Liver (tissue), 9 donors: ENCODE measurements around the gene AOPEP. TPM values are rescaled to one million over a fixed set of nuclear protein-coding genes. Genes with fewer than 3 reads are reported as not detected.

Source experiments
- DNase-seq: peaks from one replicate; pipeline ENCODE4 v3.0.0-alpha.2; 2017; ENCODE audit warnings: low spot score
- H3K27ac ChIP-seq, 2 donors: one replicate each; pipeline ENCODE4 v1.7.0; 2013; ENCODE audit warnings: inconsistent platforms in 2 of 2, low read length in 2 of 2, control low read depth in 1 of 2, low read depth in 1 of 2, mild to moderate bottlenecking in 1 of 2
- H3K27me3 ChIP-seq, 4 donors: one replicate each; pipeline versions ENCODE4 v1.6.1 to v1.7.0; 2013; ENCODE audit warnings: low read length in 3 of 4, inconsistent platforms in 1 of 4, mild to moderate bottlenecking in 1 of 4, moderate library complexity in 1 of 4; ENCODE audit not compliant: control insufficient read depth in 4 of 4, insufficient read depth in 4 of 4
- H3K36me3 ChIP-seq, 4 donors: one replicate each; pipeline versions ENCODE4 v1.6.1 to v1.7.0; 2013; ENCODE audit warnings: low read length in 3 of 4, mild to moderate bottlenecking in 3 of 4, low read depth in 1 of 4, moderate library complexity in 1 of 4; ENCODE audit not compliant: control insufficient read depth in 4 of 4, insufficient read depth in 3 of 4
- H3K4me1 ChIP-seq, 4 donors: one replicate each; pipeline versions ENCODE4 v1.6.1 to v1.7.0; 2013; ENCODE audit warnings: low read length in 3 of 4, mild to moderate bottlenecking in 3 of 4, moderate library complexity in 1 of 4; ENCODE audit not compliant: control insufficient read depth in 4 of 4, insufficient read depth in 4 of 4
- H3K4me3 ChIP-seq, 3 donors: one replicate each; pipeline versions ENCODE4 v1.6.1 to v1.7.0; 2013; ENCODE audit warnings: low read length in 3 of 3, control low read depth in 1 of 3, low read depth in 1 of 3, mild to moderate bottlenecking in 1 of 3
- H3K9ac ChIP-seq, 2 donors: one replicate each; pipeline ENCODE4 v1.7.0; 2013; ENCODE audit warnings: low read length in 2 of 2, mild to moderate bottlenecking in 2 of 2, moderate library complexity in 2 of 2, control low read depth in 1 of 2, low read depth in 1 of 2
- H3K9me3 ChIP-seq, 4 donors: one replicate each; pipeline versions ENCODE4 v1.6.1 to v1.7.0; 2013; ENCODE audit warnings: low read length in 3 of 4; ENCODE audit not compliant: control insufficient read depth in 4 of 4
- CTCF ChIP-seq: fragments of 150-350 bp; IDR thresholded peaks from 2 replicates; pipeline ENCODE4 v1.5.1; 2017; ENCODE audit warnings: improper control_type of control experiment, low read depth, low read length; ENCODE audit not compliant: missing input control
- EGR1 ChIP-seq, 2 donors: IDR thresholded peaks; 2 replicates each; pipeline ENCODE4 v1.6.1; 2016 to 2018; ENCODE audit warnings: antibody characterized with exemption in 2 of 2, low read depth in 2 of 2
- FOXA1 ChIP-seq: IDR thresholded peaks from 2 replicates; pipeline ENCODE4 v1.6.1; 2016; ENCODE audit warnings: antibody characterized with exemption
- FOXA2 ChIP-seq: IDR thresholded peaks from 2 replicates; pipeline ENCODE4 v1.6.1; 2016; ENCODE audit warnings: antibody characterized with exemption
- GABPA ChIP-seq, 2 donors: IDR thresholded peaks in 1 of 2; conservative IDR thresholded peaks in 1 of 2; 2 replicates each; pipeline ENCODE4 v1.6.1; 2016; ENCODE audit warnings: antibody characterized with exemption in 2 of 2, mild to moderate bottlenecking in 1 of 2, moderate library complexity in 1 of 2
- HNF4A ChIP-seq, 2 donors: conservative IDR thresholded peaks; 2 replicates each; pipeline ENCODE4 v1.6.1; 2016; ENCODE audit warnings: antibody characterized with exemption in 2 of 2, mild to moderate bottlenecking in 2 of 2
- HNF4G ChIP-seq: IDR thresholded peaks from 2 replicates; pipeline ENCODE4 v1.6.1; 2016; ENCODE audit warnings: antibody characterized with exemption
- JUND ChIP-seq, 2 donors: IDR thresholded peaks; 2 replicates each; pipeline ENCODE4 v1.6.1; 2016; ENCODE audit warnings: antibody characterized with exemption in 2 of 2
- MAX ChIP-seq: IDR thresholded peaks from 2 replicates; pipeline ENCODE4 v1.6.1; 2016; ENCODE audit warnings: antibody characterized with exemption
- NR2F2 ChIP-seq: IDR thresholded peaks from 2 replicates; pipeline ENCODE4 v1.6.1; 2016; ENCODE audit warnings: antibody characterized with exemption
- RAD21 ChIP-seq, 2 donors: IDR thresholded peaks; 2 replicates each; pipeline ENCODE4 v1.6.1; 2016; ENCODE audit warnings: antibody characterized with exemption in 2 of 2, mild to moderate bottlenecking in 2 of 2
- REST ChIP-seq: IDR thresholded peaks from 2 replicates; pipeline ENCODE4 v1.6.1; 2016; ENCODE audit warnings: antibody characterized with exemption, mild to moderate bottlenecking
- RXRA ChIP-seq, 2 donors: IDR thresholded peaks; 2 replicates each; pipeline ENCODE4 v1.6.1; 2017 to 2018; ENCODE audit warnings: antibody characterized with exemption in 2 of 2, mild to moderate bottlenecking in 1 of 2
- SP1 ChIP-seq: IDR thresholded peaks from 2 replicates; pipeline ENCODE4 v1.6.1; 2018; ENCODE audit warnings: antibody characterized with exemption, mild to moderate bottlenecking
- TAF1 ChIP-seq: conservative IDR thresholded peaks from 2 replicates; pipeline ENCODE4 v1.6.1; 2016; ENCODE audit warnings: antibody characterized with exemption, mild to moderate bottlenecking
- YY1 ChIP-seq: IDR thresholded peaks from 2 replicates; pipeline ENCODE4 v1.6.1; 2016; ENCODE audit warnings: antibody characterized with exemption, mild to moderate bottlenecking
- ZBTB33 ChIP-seq: IDR thresholded peaks from 2 replicates; pipeline ENCODE4 v1.6.1; 2016; ENCODE audit warnings: antibody characterized with exemption
- WGBS: extraction: QIAGEN DNeasy Blood & Tissue Kit; methylation state at CpG from one replicate; pipeline ENCODE4 v1.1.7; 2013; 5-methylcytosine and 5-hydroxymethylcytosine counted together
- polyA plus RNA-seq, 2 donors: library from polyadenylated mRNA; stranded (reverse) in 1 of 2; unstranded in 1 of 2; fragments of 200-250 nt in 1 of 2; fragments of >200 nt in 1 of 2; fragmentation: Nextera tagmentation in 1 of 2; extraction: Ambion mirVana in 1 of 2; gene quantifications; one replicate each; pipeline versions ENCODE4 v1.2.1 to v1.2.3, GENCODE V29; 2013 to 2015
- total RNA-seq, 2 donors: library from RNA; depleted of rRNA; stranded (reverse); fragments of >200 nt; gene quantifications; one replicate each; pipeline ENCODE4 v1.2.3, GENCODE V29; 2014
- TF ChIP-seq, protein P1 (sequence below): IDR thresholded peaks from 2 replicates; pipeline ENCODE4 v1.6.1; 2016; ENCODE audit warnings: antibody characterized with exemption
- donor health status: healthy.
- donor health status: healthy.
- donor health status: healthy.
- donor health status: healthy.
- donor health status: healthy.

AOPEP gene
- total and polyA plus RNA-seq, 4 donors = 22.2 to 77.1 (median 34.8) TPM

DNA sequence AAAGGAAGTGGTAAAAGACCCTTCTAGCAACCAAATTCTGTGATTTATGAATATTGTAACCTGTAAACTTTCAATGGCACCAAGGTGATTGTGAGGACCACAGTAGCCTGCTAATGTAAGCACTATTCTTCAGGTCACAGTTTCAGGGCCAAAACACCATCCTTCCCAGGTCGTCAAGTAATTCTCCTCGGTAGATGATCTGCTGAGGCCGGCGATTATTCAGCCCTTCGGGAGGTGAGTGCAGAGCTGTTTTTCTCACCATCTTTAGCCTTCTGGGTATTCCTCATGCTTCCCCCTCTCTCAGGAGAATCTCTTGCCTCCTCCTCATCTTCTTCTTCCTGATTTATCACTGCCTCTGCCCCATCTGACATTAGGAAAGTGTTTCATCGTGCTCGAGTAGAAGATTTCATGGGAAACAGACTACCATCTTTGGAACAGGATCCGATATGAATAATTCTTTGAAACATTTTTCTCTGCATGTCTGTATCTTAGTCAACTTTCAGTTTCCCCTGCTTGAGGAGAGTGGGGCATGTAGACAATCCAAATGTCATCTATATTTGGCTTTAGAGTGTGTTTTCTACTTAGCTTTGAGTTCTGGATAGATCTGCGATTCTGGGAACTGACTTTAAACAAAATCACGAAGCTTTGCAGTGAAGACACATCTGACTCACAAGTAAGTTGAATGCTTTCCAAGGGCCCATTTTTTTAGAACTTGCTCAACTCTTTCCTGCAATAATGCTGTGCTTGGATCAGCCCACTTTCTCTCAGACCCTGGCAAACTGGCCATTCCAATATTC lies 173.9 kb downstream of the AOPEP start:
- no peak for DNase-seq
- peaks cover 5 to 11% (median 6%) of the 10 kb centered on the region in 4 donors for H3K4me1 ChIP-seq
- H3K36me3 ChIP-seq = no peaks in the 10 kb centered on the region
- WGBS = 64% methylated on average over 10 of the region's 10 CpGs
- H3K9ac ChIP-seq = peak overlapping the region; percentile 35 to 58
- H3K9me3 ChIP-seq = no peaks in the 10 kb centered on the region
- H3K4me3 ChIP-seq = peak overlapping the region in 1 of 3 donors; percentile 14
- peak overlapping the region; percentile 53 to 87 for H3K27ac ChIP-seq
- no peak for TF ChIP-seq EGR1 (IDR thresholded peaks at IDR 0.05; ENCODE audit: low read depth in 2 of 2)
- peak in 1 of 2 donors; percentile 53 for TF ChIP-seq RXRA (IDR thresholded peaks at IDR 0.05)
- TF ChIP-seq, protein P1, sequence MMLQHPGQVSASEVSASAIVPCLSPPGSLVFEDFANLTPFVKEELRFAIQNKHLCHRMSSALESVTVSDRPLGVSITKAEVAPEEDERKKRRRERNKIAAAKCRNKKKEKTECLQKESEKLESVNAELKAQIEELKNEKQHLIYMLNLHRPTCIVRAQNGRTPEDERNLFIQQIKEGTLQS = no peak
- peak; percentile 36 for TF ChIP-seq NR2F2
- TF ChIP-seq HNF4A (conservative IDR thresholded peaks at IDR 0.05) = peak; percentile 28 to 39
- TF ChIP-seq REST = no peak
- TF ChIP-seq JUND (IDR thresholded peaks at IDR 0.05) = peak; percentile 47 to 76
- peak; percentile 31 to 59 for TF ChIP-seq RAD21 (IDR thresholded peaks at IDR 0.05)
- no peak for TF ChIP-seq GABPA (IDR thresholded peaks at IDR 0.05 in 1 of 2, conservative IDR thresholded peaks at IDR 0.05 in 1 of 2)
- peak; percentile 21 for TF ChIP-seq HNF4G
- TF ChIP-seq YY1 = peak; percentile 74
- TF ChIP-seq MAX = no peak
- no peaks in the 10 kb centered on the region for H3K27me3 ChIP-seq

DNA sequence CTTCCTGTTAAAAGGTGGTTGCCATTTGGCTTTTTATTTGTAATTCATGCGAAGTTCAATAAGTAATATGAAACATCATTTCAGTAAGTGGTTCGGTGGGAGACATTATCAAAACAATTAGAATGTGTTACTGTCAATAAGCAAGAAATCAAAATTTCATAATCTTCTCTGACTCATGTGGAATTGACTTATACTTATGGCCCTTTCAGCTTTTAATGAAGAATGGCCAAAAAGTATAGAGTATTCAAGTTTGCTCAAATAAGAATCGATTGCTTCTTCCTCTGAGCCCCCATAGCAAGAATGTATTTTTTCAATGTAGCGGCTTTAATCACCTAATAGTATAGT lies 174.5 kb downstream of the AOPEP start:
- 59% methylated on average over 4 of the region's 4 CpGs for WGBS
- Histone ChIP-seq H3K27me3 (no peaks in the 10 kb centered on the region), H3K9ac (no peak overlapping the region), H3K36me3 (no peaks in the 10 kb centered on the region), H3K9me3 (no peaks in the 10 kb centered on the region), H3K4me1 (peaks cover 5 to 11% (median 6%) of the 10 kb centered on the region in 4 donors), H3K4me3 (no peak overlapping the region), H3K27ac (peak overlapping the region; percentile 53 to 87)
- no peak for TF ChIP-seq GABPA (IDR thresholded peaks at IDR 0.05 in 1 of 2, conservative IDR thresholded peaks at IDR 0.05 in 1 of 2)
- TF ChIP-seq TAF1 = no peak
- no peak for TF ChIP-seq JUND (IDR thresholded peaks at IDR 0.05)
- TF ChIP-seq FOXA2 = no peak
- DNase-seq = no peak

DNA sequence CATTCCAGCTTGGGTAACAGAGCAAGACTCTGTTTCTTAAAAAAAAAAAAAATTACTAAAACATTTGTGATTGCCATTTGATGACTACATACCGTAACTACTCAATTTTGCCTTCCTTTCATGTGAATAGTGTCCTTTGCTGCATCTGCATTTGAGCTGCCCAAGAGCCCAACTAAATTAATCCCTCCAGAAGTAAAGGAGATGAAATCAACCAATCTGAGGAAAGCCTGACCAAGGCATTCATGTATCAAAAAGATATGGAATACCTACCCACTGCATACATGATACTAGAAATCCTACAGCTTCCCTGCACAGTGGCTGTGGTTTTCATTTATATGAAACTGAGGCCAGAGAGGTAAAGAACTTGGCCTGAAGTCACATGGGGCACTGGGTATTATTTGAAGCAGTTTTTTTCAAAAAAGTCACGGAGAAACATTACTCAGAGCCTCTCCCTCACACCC lies 177.5 kb downstream of the AOPEP start:
- 96% methylated on average over 2 of the region's 2 CpGs for WGBS
- Histone ChIP-seq H3K9me3 (no peaks in the 10 kb centered on the region), H3K27me3 (no peaks in the 10 kb centered on the region), H3K27ac (no peak overlapping the region), H3K9ac (no peak overlapping the region), H3K4me3 (no peak overlapping the region), H3K4me1 (peaks cover 5 to 9% (median 6%) of the 10 kb centered on the region in 4 donors), H3K36me3 (no peaks in the 10 kb centered on the region)
- no peak for DNase-seq
- TF ChIP-seq SP1 (no peak), TAF1 (no peak), JUND (IDR thresholded peaks at IDR 0.05) (no peak), GABPA (IDR thresholded peaks at IDR 0.05 in 1 of 2, conservative IDR thresholded peaks at IDR 0.05 in 1 of 2) (no peak), CTCF (no peak), MAX (no peak), FOXA2 (no peak), HNF4G (no peak), RAD21 (IDR thresholded peaks at IDR 0.05) (no peak), FOXA1 (no peak), YY1 (no peak), ZBTB33 (no peak)
- TF ChIP-seq, protein P1 = no peak
